Measurements from ENCODE around the gene SND1. TPM values are rescaled to one million over a fixed set of nuclear protein-coding genes. Genes with fewer than 3 reads are reported as not detected.

The SND1 gene
- polyA plus RNA-seq, 3 donors, result 46.5 to 97.3 (median 79.8) TPM

DNA sequence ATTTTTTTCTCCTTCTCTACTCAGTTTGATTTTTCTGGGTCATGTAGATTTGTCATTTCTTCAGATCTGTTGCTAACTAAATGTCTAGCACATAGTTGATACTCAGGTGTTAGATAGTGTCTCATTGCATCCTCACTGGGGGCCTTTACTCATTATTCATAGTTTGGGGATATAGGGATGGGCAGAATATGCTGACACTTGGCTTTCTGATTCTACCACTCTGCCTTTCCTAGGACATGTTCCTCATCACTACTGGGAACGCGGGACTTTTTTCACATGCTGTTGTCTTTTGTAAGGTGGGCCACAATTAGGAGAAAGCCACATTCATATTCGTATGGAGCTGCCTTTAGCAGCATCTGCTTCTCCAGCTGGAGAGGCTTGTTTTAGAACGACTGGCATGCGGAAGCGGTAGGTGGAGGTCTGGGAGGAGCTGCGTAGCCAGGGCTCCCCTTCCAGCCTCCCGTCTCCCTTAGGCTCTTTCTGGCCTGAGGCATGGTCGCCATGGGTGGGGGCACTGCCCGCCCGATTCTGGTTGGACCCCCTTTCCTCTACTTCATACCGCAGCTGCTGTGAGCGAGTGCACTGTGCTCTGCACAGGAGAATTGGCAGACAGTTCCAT lies 78.8 kb downstream of the SND1 start:
- Mint-ChIP-seq H3K27me3 (ENCODE audit: low read depth in 3 of 3) (no peaks in the 10 kb centered on the region), H3K4me1 (peaks cover 4% of the 10 kb centered on the region), H3K9me3 (no peaks in the 10 kb centered on the region), H3K27ac (no peak overlapping the region), H3K36me3 (peaks cover 70 to 89% of the 10 kb centered on the region in 2 donors), H3K4me3 (no peak overlapping the region)
- Histone ChIP-seq H3K9ac (ENCODE audit: insufficient read depth, low read length, poor library complexity, severe bottlenecking) (no peak overlapping the region), H3K36me3 (replicated peaks in 1 of 2; ENCODE audit: control insufficient read depth in 1 of 2, insufficient read depth in 2 of 2, low read length in 2 of 2) (peaks cover 55 to 94% of the 10 kb centered on the region in 2 donors), H3K4me1 (ENCODE audit: control insufficient read depth in 1 of 2, insufficient read depth in 2 of 2, low read length in 2 of 2) (no peaks in the 10 kb centered on the region), H4K20me1 (ENCODE audit: insufficient read depth, low read length) (peaks cover 51% of the 10 kb centered on the region), H3K27me3 (ENCODE audit: control insufficient read depth in 2 of 2, insufficient read depth in 2 of 2, low read length in 2 of 2) (no peaks in the 10 kb centered on the region), H3K4me3 (replicated peaks in 1 of 3; ENCODE audit: low read depth in 2 of 3, low read length in 3 of 3) (no peak overlapping the region), H3K27ac (ENCODE audit: low read depth in 1 of 2, low read length in 2 of 2) (no peak overlapping the region), H3K4me2 (replicated peaks; ENCODE audit: extremely low read depth, low read length, poor library complexity, severe bottlenecking) (no peak overlapping the region), H3K79me2 (ENCODE audit: insufficient read depth, low read length) (peaks cover 38% of the 10 kb centered on the region), H2AFZ (ENCODE audit: insufficient read depth, low read depth, low read length, poor library complexity, severe bottlenecking) (no peak overlapping the region), H3K9me3 (replicated peaks in 1 of 2; ENCODE audit: control insufficient read depth in 1 of 2, insufficient read depth in 1 of 2, low read length in 2 of 2) (no peaks in the 10 kb centered on the region)
- WGBS (ENCODE audit: insufficient coverage), result 95% methylated on average over 5 of the region's 13 CpGs
- intact Hi-C loops (cut with micrococcal nuclease), result no loop called here
- TF ChIP-seq, protein P1, sequence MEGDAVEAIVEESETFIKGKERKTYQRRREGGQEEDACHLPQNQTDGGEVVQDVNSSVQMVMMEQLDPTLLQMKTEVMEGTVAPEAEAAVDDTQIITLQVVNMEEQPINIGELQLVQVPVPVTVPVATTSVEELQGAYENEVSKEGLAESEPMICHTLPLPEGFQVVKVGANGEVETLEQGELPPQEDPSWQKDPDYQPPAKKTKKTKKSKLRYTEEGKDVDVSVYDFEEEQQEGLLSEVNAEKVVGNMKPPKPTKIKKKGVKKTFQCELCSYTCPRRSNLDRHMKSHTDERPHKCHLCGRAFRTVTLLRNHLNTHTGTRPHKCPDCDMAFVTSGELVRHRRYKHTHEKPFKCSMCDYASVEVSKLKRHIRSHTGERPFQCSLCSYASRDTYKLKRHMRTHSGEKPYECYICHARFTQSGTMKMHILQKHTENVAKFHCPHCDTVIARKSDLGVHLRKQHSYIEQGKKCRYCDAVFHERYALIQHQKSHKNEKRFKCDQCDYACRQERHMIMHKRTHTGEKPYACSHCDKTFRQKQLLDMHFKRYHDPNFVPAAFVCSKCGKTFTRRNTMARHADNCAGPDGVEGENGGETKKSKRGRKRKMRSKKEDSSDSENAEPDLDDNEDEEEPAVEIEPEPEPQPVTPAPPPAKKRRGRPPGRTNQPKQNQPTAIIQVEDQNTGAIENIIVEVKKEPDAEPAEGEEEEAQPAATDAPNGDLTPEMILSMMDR (IDR thresholded peaks at IDR 0.05), result no peak
- no peak for DNase-seq

DNA sequence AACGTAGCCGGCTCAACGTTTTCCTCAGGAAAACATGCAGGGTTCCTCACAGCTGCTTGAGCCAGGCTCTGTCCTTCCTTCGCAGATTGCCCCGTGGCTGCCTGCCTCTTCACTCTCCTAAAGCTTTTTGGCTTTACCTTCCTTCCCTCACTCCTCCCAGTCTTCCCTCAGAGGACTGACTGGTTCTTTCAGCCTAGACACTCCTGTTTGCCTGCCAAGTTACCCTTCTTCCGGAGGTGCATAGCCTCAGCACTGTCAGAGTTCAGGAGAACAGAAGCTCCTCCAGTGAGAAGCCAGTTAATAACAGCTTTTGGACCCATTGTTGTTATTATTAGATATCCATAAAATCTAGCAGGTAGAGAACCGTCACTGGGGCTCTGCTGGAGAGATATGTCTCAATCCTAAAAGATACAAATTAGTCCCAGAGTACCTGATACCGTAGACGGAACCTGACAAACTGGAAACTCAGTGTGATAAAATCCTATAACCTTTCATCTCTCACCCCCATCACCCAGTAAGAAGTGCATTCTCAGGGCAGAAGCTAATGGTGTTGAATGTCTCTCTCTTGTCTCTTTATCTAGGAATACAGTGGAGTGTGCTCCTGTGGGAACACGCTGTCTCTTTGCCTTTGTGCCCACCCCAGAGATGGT lies 79.6 kb downstream of the SND1 start:
- WGBS (ENCODE audit: insufficient coverage), result 97% methylated on average over 7 of the region's 10 CpGs
- Mint-ChIP-seq H3K27ac (peak overlapping the region in 3 of 7 donors; percentile 16 to 51 (median 41)), H3K27me3 (ENCODE audit: low read depth in 3 of 3) (no peaks in the 10 kb centered on the region), H3K4me3 (no peak overlapping the region), H3K4me1 (peaks cover 4% of the 10 kb centered on the region), H3K36me3 (peaks cover 71 to 87% of the 10 kb centered on the region in 2 donors), H3K9me3 (no peaks in the 10 kb centered on the region)
- Histone ChIP-seq H4K20me1 (ENCODE audit: insufficient read depth, low read length) (peaks cover 44% of the 10 kb centered on the region), H3K4me1 (ENCODE audit: control insufficient read depth in 1 of 2, insufficient read depth in 2 of 2, low read length in 2 of 2) (no peaks in the 10 kb centered on the region), H3K36me3 (replicated peaks in 1 of 2; ENCODE audit: control insufficient read depth in 1 of 2, insufficient read depth in 2 of 2, low read length in 2 of 2) (peaks cover 58 to 90% of the 10 kb centered on the region in 2 donors), H2AFZ (ENCODE audit: insufficient read depth, low read depth, low read length, poor library complexity, severe bottlenecking) (no peak overlapping the region), H3K79me2 (ENCODE audit: insufficient read depth, low read length) (peaks cover 30% of the 10 kb centered on the region), H3K4me3 (replicated peaks in 1 of 3; ENCODE audit: low read depth in 2 of 3, low read length in 3 of 3) (no peak overlapping the region), H3K4me2 (replicated peaks; ENCODE audit: extremely low read depth, low read length, poor library complexity, severe bottlenecking) (no peak overlapping the region), H3K9ac (ENCODE audit: insufficient read depth, low read length, poor library complexity, severe bottlenecking) (no peak overlapping the region), H3K27me3 (ENCODE audit: control insufficient read depth in 2 of 2, insufficient read depth in 2 of 2, low read length in 2 of 2) (no peaks in the 10 kb centered on the region), H3K9me3 (replicated peaks in 1 of 2; ENCODE audit: control insufficient read depth in 1 of 2, insufficient read depth in 1 of 2, low read length in 2 of 2) (no peaks in the 10 kb centered on the region), H3K27ac (ENCODE audit: low read depth in 1 of 2, low read length in 2 of 2) (no peak overlapping the region)
- intact Hi-C loops (cut with micrococcal nuclease), result no loop called here
- TF ChIP-seq, protein P1 (IDR thresholded peaks at IDR 0.05), result no peak
- DNase-seq, result no peak

Measured in CD14-positive monocyte (primary cell).